HG02938 (cell line): Measurements from ENCODE around the gene FNDC3B.

Experiments
- ATAC-seq: cut with Tn5 transposase; IDR thresholded peaks from one replicate; pipeline ENCODE4 v1.9.1; 2021; ENCODE audit warnings: mild to moderate bottlenecking, moderate library complexity; ENCODE audit not compliant: unreplicated experiment

The FNDC3B gene

GRCh38 chr3:172132159-172132586, 92.8 kb downstream of the FNDC3B start:
- no peak for ATAC-seq

- ATAC-seq, result no peak
Observed at GRCh38 chr3:172132721-172133311, 93.4 kb downstream of the FNDC3B start.

GRCh38 chr3:172133838-172134237, 94.5 kb downstream of the FNDC3B start:
- no peak for ATAC-seq

GRCh38 chr3:172134352-172134751, 95.0 kb downstream of the FNDC3B start:
- peak; percentile 46 for ATAC-seq

- no peak for ATAC-seq
Observed at GRCh38 chr3:172135185-172135584, 95.8 kb downstream of the FNDC3B start.

GRCh38 chr3:172135820-172136219, 96.4 kb downstream of the FNDC3B start:
- ATAC-seq, result no peak

- no peak for ATAC-seq
Observed at GRCh38 chr3:172136330-172136729, 97.0 kb downstream of the FNDC3B start.

GRCh38 chr3:172137287-172138192, 98.2 kb downstream of the FNDC3B start:
- no peak for ATAC-seq

GRCh38 chr3:172138193-172138537, 98.8 kb downstream of the FNDC3B start:
- ATAC-seq, result no peak

- peak; percentile 28 for ATAC-seq
Observed at GRCh38 chr3:172138792-172139507, 99.6 kb downstream of the FNDC3B start.

GRCh38 chr3:172139528-172140276, 100.3 kb downstream of the FNDC3B start:
- no peak for ATAC-seq

GRCh38 chr3:172140499-172141391, 101.4 kb downstream of the FNDC3B start:
- no peak for ATAC-seq

GRCh38 chr3:172142051-172142863, 102.9 kb downstream of the FNDC3B start:
- peak; percentile 84 for ATAC-seq

GRCh38 chr3:172142864-172143451, 103.6 kb downstream of the FNDC3B start:
- ATAC-seq, result no peak

- no peak for ATAC-seq
Observed at GRCh38 chr3:172143739-172144497, 104.5 kb downstream of the FNDC3B start.

GRCh38 chr3:172144601-172145000, 105.2 kb downstream of the FNDC3B start:
- no peak for ATAC-seq

GRCh38 chr3:172145031-172145686, 105.8 kb downstream of the FNDC3B start:
- ATAC-seq, result no peak
